ENCODE measurements around the gene CERS5. TPM values are rescaled to one million over a fixed set of nuclear protein-coding genes. Genes with fewer than 3 reads are reported as not detected.

Gene CERS5
- total RNA-seq (2022) (27.3 and 28.2 TPM in 2 replicates), Bru-seq, nascent RNA (percentile 67 among the genes with signal in this experiment), BruChase-seq, experiment 1, labeled RNA remaining after a 6-hour chase (percentile 87 among the genes with signal in this experiment), BruChase-seq, experiment 2, labeled RNA remaining after a 2-hour chase (percentile 89 among the genes with signal in this experiment)
- long read RNA-seq, transcript CERS5-201 (10 exons, 2,051 nt) = major isoform, 19 of 26 reads
- long read RNA-seq, partial matches to known transcripts = 0 of 26 reads
- long read RNA-seq, other reads (novel, unspliced or antisense) = 5 of 26 reads

GRCh38 chr12:50167049-50167828 lies at the start of gene CERS5:
Gene CERS5, minus strand, starts transcription at chr12:50167369. Its CDS starts 72 bp downstream, at chr12:50167297.
- Mint-ChIP-seq H3K27me3 (ENCODE audit: unreplicated experiment) (no peaks in the 10 kb centered on the region), H3K36me3 (ENCODE audit: insufficient read depth, unreplicated experiment) (peaks cover 16% of the 10 kb centered on the region), H3K27ac (ENCODE audit: unreplicated experiment) (peak within 1 kb of the TSS; percentile 12), H3K4me3 (ENCODE audit: low read depth, unreplicated experiment) (peak within 1 kb of the TSS; percentile 79), H3K9me3 (ENCODE audit: low read depth, unreplicated experiment) (no peaks in the 10 kb centered on the region), H3K4me1 (ENCODE audit: low read depth, unreplicated experiment) (peaks cover 9% of the 10 kb centered on the region)
- CTCF ChIA-PET = interaction anchor here (0.5 to 1.8 kb wide), 3 partner anchors 8 to 605 kb away, joined by 3 to 10 read pairs (median 3); partner anchors contain the start of gene COX14
- BruUV-seq (replicated peaks) = no TSS peak
- no peak for TF ChIP-seq CTCF (IDR thresholded peaks at IDR 0.05; ENCODE audit: unreplicated experiment)
- peak; percentile 97 for DNase-seq
- intact Hi-C loops (cut with micrococcal nuclease; ENCODE audit: unreplicated experiment) = no loop called here

GRCh38 chr12:50215033-50215432 lies 47.9 kb upstream of the CERS5 start:
- no peak for DNase-seq
- no peak for TF ChIP-seq CTCF (IDR thresholded peaks at IDR 0.05; ENCODE audit: unreplicated experiment)
- BruUV-seq (replicated peaks) = no TSS peak
- Mint-ChIP-seq H3K4me3 (ENCODE audit: low read depth, unreplicated experiment) (no peak overlapping the region), H3K27ac (ENCODE audit: unreplicated experiment) (no peak overlapping the region), H3K27me3 (ENCODE audit: unreplicated experiment) (no peaks in the 10 kb centered on the region), H3K36me3 (ENCODE audit: insufficient read depth, unreplicated experiment) (no peaks in the 10 kb centered on the region), H3K9me3 (ENCODE audit: low read depth, unreplicated experiment) (no peaks in the 10 kb centered on the region), H3K4me1 (ENCODE audit: low read depth, unreplicated experiment) (peaks cover 9% of the 10 kb centered on the region)
- CTCF ChIA-PET = no interaction called here
- intact Hi-C loops (cut with micrococcal nuclease; ENCODE audit: unreplicated experiment) = no loop called here

- Mint-ChIP-seq H3K4me1 (ENCODE audit: low read depth, unreplicated experiment) (peaks cover 9% of the 10 kb centered on the region), H3K9me3 (ENCODE audit: low read depth, unreplicated experiment) (no peaks in the 10 kb centered on the region), H3K27ac (ENCODE audit: unreplicated experiment) (no peak overlapping the region), H3K4me3 (ENCODE audit: low read depth, unreplicated experiment) (no peak overlapping the region), H3K36me3 (ENCODE audit: insufficient read depth, unreplicated experiment) (no peaks in the 10 kb centered on the region), H3K27me3 (ENCODE audit: unreplicated experiment) (no peaks in the 10 kb centered on the region)
- CTCF ChIA-PET = interaction anchor here (0.6 kb wide), 1 partner anchor 473 kb away, joined by 3 read pairs; no protein-coding TSS in a partner anchor
- no TSS peak for BruUV-seq (replicated peaks)
- no peak for TF ChIP-seq CTCF (IDR thresholded peaks at IDR 0.05; ENCODE audit: unreplicated experiment)
- no peak for DNase-seq
- intact Hi-C loops (cut with micrococcal nuclease; ENCODE audit: unreplicated experiment) = no loop called here
Measured at GRCh38 chr12:50214018-50214417, 46.8 kb upstream of the CERS5 start.

GRCh38 chr12:50213439-50213838 lies 46.3 kb upstream of the CERS5 start:
- Mint-ChIP-seq H3K27ac (ENCODE audit: unreplicated experiment) (no peak overlapping the region), H3K4me1 (ENCODE audit: low read depth, unreplicated experiment) (peaks cover 9% of the 10 kb centered on the region), H3K36me3 (ENCODE audit: insufficient read depth, unreplicated experiment) (no peaks in the 10 kb centered on the region), H3K4me3 (ENCODE audit: low read depth, unreplicated experiment) (no peak overlapping the region), H3K27me3 (ENCODE audit: unreplicated experiment) (no peaks in the 10 kb centered on the region), H3K9me3 (ENCODE audit: low read depth, unreplicated experiment) (no peaks in the 10 kb centered on the region)
- DNase-seq = no peak
- TF ChIP-seq CTCF (IDR thresholded peaks at IDR 0.05; ENCODE audit: unreplicated experiment) = no peak
- intact Hi-C loops (cut with micrococcal nuclease; ENCODE audit: unreplicated experiment) = no loop called here
- no TSS peak for BruUV-seq (replicated peaks)
- CTCF ChIA-PET = interaction anchor here (0.6 kb wide), 1 partner anchor 473 kb away, joined by 3 read pairs; no protein-coding TSS in a partner anchor

Data from Calu3 (cell line).